Measurements from ENCODE around the gene DLG2.
"Not testable (repeated sequence)": the region's sequence is repeated elsewhere in the genome, so short reads cannot be mapped to it uniquely, and the experiment has no call there.

Gene DLG2

DNA sequence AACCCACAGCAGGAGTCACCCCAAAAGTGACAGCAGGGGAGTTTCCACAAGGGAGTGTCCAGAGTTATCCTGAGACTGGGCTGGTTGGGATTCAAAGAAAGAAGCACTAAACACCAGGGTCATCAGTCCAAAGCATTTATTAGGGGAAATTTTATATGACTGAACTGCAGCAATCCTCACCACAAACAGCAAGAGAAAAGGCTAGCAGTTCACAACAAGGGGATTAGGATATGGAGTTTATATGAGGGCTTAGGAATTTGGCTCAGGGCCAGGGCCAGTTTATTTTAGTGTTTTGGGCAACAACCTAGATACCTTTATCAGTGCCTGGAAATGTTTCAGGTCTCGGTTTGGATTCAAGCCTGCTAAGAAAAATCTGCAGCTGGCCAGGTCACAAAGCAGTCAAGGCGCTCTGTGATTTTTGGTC, 16.1 kb upstream of the DLG2 start:
- no peak for DNase-seq (ENCODE audit: low spot score)

- no peak for DNase-seq (ENCODE audit: low spot score)
Measured at GRCh38 chr11:85634747-85635146, 7.6 kb upstream of the DLG2 start.

- no peak for DNase-seq (ENCODE audit: low spot score)
Measured at GRCh38 chr11:85628771-85629341, 1.7 kb upstream of the DLG2 start.

DNA sequence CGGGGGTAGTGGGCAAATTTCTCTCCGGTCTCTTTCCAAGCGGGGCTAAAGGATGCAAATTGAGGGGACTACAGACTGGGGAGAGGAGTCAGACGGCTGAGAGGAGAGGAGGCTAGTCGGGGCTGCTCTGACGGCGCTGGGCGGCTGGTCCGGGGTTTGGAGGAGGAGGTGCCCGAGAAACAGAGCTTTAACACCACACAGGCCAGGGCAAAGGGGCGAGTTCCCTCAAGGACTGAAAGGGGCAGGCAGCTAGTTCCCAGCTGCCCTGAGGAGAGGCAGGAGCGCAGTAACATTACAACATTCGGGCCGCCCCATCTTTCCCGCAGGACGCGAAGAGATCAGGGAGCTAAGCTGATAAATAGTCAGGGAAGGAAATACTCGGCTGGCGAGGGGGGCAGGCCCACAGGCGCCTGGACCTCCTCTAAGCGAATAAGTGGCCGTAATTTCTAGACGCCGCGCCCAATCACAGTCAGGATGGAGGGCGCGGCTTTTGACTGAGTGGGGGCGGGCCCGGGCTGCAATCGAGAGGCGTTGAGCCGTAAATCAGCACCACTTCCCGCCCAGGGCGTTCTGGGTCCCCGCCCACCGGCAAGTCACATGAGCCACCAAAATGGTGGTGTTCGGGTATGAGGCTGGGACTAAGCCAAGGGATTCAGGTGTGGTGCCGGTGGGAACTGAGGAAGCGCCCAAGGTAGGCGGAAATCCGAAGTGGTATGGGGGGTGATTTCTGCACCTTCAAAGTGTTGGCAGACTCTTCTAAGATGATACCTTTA, 1.0 kb upstream of the DLG2 start, which contains the start of gene TMEM126B:
TMEM126B (plus strand) TSS at position 596 of the 773 bp plus-strand sequence; CDS start at position 611, 15 bp downstream.
- DNase-seq (ENCODE audit: low spot score), result peak; percentile 93

DNA sequence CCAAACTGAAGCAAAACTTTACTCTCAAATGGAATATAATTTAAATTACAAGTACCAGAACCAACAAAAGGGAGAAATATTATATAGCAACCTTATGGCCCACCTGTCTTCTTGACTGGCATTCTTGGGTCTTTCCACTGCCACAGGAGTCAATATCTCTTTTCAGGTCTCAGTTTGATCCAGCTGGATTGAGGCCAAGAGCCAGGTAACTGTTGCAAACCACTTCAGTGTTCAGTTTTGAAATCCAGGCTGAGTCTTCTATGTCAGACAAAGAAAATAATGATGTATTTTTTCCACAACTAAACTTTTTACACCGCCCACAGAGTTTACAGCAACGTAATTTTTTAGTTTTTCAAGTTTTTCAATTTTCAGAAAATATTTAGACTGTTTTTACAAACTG, 648 bp downstream of the DLG2 start:
- no peak for DNase-seq (ENCODE audit: low spot score)

DNA sequence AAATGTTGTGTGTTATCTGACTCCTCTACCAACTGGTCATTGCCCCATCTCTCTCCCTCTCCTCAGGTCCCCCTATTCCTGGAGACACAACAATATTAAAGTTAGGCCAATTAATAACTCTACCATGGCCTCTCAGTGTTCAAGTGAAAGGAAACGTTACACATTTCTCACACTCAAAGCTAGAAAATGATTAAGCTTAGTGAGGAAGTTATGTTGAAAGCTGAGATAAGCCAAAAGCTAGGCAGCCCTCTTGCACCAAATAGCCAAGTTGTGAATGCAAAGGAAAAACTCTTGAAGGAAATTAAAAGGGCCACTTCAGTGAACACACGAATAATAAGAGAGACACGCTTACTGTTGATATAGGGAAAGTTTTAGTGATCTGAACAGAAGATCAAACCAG, 6.9 kb downstream of the DLG2 start:
- no peak for DNase-seq (ENCODE audit: low spot score)

DNA sequence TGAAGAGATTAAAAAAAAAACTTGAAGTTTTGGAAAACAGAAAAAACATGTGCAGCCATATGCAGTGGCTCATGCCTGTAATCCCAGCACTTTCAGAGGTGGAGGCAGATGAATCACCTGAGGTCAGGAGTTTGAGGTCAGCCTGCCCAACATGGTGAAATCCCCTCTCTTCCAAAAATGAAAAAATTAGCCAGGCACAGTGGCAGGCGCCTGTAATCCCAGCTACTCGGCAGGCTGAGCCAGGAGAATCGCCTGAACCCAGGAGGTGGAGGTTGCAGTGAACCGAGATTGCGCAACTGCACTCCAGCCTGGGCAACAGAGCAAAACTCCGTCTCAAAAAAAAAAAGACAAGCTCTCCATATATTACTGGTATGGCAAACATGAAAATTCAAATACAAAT, 7.6 kb downstream of the DLG2 start:
- no peak for DNase-seq (ENCODE audit: low spot score)

DNA sequence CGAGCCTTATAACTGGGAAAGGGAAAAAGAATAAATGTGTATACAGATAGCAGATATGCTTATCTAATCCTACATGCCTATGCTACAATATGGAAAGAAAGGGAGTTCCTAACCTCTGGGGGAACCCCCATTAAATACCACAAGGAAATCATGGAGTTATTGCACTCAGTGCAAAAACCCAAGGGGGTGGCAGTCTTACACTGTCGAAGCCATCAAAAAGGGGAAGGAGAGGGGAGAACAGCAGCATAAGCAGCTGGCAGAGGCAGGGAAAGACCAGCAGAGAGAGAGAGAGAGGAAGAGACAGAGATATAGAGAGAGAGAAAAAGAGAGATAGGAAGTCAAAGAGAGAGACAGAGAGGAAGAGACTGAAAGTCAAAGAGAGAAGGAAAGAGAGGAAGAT, 15.5 kb downstream of the DLG2 start:
- DNase-seq (ENCODE audit: low spot score), result not testable (repeated sequence)

- not testable (repeated sequence) for DNase-seq (ENCODE audit: low spot score)
Measured at GRCh38 chr11:85609286-85609685, 17.9 kb downstream of the DLG2 start.

- DNase-seq (ENCODE audit: low spot score), result not testable (repeated sequence)
Measured at GRCh38 chr11:85608621-85609020, 18.5 kb downstream of the DLG2 start.

DNA sequence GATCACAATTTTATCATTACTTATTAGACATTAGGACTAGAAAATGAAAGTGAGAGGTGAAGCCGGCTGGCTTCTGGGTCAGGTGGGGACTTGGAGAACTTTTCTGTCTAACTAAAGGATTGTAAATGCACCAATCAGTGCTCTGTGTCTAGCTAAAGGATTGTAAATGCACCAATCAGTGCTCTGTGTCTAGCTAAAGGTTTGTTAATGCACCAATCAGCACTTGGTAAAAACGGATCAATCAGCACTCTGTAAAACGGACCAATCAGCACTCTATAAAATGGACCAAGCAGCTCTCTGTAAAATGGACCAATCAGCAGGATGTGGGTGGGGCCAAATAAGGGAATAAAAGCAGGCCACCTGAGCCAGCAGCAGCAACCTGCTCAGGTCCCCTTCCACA, 20.9 kb downstream of the DLG2 start:
- DNase-seq (ENCODE audit: low spot score), result not testable (repeated sequence)

GRCh38 chr11:85603220-85603619, 23.9 kb downstream of the DLG2 start:
- DNase-seq (ENCODE audit: low spot score), result no peak

GRCh38 chr11:85602526-85603213, 24.5 kb downstream of the DLG2 start:
- DNase-seq (ENCODE audit: low spot score), result no peak

GRCh38 chr11:85599083-85599482, 28.1 kb downstream of the DLG2 start:
- DNase-seq (ENCODE audit: low spot score), result no peak

DNA sequence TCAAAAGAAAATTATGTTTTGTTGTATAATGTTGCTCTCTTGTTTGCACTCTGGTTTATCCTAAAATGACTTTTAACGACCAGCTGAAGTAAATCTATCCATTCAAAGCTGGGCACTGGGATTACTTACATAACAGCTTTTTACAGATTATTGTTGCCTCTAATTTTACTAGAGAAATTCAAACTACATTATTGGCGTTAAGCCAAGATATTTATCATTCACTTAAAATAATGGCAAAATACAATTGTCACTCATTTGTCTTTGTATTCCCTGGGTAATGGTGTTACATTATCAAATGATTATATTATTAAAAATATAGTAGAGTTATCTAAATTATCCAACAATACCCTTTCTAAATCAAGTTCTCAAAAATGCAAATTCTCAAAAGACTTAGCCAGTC, 30.3 kb downstream of the DLG2 start:
- no peak for DNase-seq (ENCODE audit: low spot score)

DNA sequence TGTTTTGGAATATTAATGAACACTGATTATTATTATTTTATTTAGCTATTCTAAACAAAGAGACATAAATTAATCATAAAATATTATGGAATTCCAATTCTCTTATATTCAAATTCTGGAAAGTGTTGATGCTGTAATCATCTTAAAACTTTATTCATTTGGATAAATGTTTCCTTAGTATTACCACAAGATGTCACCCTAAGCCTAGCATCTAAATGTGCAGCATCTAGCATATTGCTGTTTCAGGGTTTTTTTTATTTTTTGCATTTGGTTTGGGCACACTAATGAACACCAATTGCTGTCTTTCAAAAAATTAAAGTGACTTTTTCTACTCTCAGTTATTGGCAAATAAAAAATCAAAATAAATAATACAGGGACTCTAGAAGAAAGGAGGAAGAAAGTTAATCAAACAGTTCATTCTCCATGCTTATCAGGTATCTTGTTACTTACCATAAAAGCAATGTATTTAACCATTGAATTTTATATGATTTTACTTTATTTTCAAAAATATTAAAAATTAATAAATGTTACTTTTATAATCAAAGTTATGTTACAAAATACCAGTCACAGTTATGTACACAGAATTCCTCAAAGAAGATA, 31.8 kb downstream of the DLG2 start:
- peak; percentile 43 for DNase-seq (ENCODE audit: low spot score)

GRCh38 chr11:85590848-85591483, 36.2 kb downstream of the DLG2 start:
- peak; percentile 27 for DNase-seq (ENCODE audit: low spot score)

GRCh38 chr11:85589373-85589772, 37.8 kb downstream of the DLG2 start:
- no peak for DNase-seq (ENCODE audit: low spot score)

DNA sequence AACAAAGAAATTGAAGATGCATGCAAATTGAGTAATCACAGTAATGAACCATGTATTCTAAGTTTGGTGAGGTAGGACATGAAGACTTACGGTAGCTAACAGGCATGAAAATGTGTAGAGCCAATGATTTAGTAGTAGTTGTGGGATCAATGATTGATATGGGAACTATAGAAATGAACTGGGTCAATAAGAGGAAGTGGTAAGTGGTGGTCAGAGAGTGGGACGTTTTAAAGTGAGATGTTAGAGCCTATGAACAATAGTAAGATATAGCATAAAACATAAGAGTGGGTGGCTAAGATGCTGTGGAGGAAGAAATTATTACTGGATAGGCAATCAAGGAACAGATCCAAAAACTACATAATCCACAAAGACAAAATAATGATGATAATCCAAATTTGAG, 45.0 kb downstream of the DLG2 start:
- no peak for DNase-seq (ENCODE audit: low spot score)

- no peak for DNase-seq (ENCODE audit: low spot score)
Measured at GRCh38 chr11:85575388-85575787, 51.8 kb downstream of the DLG2 start.

GRCh38 chr11:85572056-85572455, 55.1 kb downstream of the DLG2 start:
- no peak for DNase-seq (ENCODE audit: low spot score)

- DNase-seq (ENCODE audit: low spot score), result no peak
Measured at GRCh38 chr11:85569525-85569924, 57.6 kb downstream of the DLG2 start.

Measured in D341Med (cell line).